ENCODE results near the gene OAF.

The OAF gene

DNA sequence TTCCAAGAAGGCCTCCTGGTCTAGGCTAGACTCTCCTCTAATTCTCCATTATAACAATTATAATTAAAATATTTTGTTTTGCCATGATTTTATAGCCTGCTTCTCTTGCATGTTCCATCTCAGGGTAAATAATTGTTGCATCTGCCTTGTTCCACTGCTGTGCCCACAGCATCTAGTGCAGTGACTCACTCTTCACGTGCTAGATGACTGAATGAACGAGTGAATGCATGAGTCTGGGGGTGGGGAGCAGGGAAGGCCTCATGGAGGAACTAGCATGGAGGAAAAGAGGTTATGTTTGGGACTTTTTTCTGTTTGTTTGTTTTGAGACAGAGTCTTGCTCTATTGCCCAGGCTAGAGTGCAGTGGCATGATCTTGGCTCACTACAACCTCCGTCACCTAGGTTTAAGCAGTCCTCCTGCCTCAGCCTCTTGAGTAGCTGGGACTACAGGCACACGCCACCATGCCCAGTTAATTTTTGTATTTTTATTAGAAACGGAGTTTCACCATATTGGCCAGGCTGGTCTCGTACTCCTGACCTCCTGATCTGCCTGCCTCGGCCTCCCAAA lies 5.2 kb upstream of the OAF start:
- DNase-seq: no peak

DNA sequence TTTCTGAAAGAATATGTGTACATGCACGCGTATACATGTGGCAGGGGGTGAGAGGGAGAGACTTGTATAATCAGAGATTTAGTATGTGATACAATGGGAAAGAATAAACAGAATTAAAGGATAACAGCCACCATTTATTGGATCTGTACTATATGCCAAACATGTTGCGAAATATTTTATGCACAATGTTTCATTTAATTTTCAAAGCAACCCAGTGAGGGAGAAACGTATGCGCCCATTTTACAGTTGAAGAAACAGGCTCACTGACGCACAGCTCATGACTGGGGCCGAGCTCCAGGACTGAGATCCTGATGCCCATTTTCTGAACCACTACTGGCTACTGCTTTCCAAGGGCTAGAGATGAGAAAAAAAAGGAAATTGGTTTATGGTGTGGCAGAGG lies 3.3 kb upstream of the OAF start:
- DNase-seq: no peak

DNA sequence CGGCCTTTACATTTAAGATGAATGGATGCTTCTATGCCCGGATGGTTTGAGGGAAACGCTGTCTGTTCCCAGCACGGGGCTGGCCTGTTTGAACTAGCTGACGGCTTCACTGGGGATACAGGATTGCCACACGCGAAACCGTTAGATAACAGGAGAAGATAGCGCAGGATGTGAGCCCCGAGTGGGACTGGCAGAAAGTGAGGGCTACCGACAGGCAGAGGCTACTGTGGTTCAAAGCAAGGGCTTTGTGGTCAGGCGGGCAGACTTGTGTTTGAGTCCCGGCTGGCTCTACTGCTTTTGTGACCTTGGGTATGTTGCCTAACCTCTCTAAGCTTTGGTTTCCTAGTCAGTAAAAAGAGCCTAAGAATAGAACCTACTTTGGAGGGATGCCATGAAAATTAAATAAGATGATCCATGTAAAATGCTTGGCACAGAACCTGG lies 2.8 kb upstream of the OAF start:
- no peak for DNase-seq

DNA sequence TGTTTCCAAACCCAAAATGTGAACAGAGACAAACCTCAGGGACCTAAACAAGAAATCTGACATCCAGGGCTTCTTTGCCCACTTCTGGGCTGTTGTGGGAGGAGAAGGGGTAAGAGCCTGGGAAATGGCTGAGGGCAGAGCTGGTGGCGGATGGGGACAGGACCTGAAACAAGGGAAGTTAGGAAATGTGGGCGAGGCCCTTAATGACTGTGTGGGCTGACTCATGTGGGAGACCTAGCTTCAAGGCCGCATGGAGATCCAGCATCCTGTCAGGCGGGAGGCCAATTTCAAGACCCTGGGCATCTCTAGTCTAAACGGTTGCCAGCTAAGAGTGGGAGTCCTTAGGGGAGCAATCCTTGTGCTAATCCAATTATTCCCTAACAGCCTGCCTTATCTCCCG lies 2.1 kb upstream of the OAF start:
- DNase-seq: no peak

DNA sequence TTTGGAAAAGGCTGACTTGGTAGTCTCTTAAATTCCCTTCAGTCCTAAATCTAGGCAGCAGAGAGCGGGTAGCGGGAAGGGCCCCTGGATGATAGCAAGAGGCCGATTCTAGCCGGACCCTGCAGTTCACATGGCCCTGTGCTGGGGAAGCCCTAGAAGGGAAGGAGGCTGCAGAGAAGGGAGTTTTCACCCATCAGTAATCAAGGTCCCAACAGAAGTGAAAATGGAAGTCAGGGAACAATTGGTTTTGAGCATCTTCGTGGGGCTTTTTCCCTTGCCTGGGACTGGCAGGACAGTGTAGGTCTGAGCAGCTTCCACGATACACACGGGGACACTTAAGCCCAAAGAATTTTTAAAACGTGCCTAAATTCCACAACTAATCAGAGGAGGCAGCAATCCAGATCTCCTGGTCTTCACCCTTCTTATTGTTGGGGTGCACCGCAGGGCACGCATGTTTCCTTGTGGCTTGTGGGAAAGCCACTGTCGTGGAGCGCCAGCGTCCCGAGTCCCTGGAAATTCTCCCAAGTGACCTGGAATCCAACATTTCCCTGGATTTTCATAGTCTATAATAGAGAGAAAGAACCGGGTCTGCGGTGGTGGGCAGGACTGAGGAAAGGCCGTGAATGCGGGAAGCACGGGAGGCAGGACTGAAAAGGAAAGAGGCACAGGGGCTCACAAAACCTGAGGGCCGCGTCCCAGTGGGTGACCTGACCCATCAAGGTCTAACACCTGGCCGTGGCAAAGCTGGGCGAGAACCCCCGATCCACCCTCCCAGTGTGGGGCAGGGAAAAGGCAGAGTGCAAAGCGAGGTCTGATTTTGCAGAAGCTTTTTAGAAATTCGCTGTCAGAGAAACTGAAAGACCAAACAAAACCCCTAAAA lies 846 bp upstream of the OAF start:
- DNase-seq: no peak

DNA sequence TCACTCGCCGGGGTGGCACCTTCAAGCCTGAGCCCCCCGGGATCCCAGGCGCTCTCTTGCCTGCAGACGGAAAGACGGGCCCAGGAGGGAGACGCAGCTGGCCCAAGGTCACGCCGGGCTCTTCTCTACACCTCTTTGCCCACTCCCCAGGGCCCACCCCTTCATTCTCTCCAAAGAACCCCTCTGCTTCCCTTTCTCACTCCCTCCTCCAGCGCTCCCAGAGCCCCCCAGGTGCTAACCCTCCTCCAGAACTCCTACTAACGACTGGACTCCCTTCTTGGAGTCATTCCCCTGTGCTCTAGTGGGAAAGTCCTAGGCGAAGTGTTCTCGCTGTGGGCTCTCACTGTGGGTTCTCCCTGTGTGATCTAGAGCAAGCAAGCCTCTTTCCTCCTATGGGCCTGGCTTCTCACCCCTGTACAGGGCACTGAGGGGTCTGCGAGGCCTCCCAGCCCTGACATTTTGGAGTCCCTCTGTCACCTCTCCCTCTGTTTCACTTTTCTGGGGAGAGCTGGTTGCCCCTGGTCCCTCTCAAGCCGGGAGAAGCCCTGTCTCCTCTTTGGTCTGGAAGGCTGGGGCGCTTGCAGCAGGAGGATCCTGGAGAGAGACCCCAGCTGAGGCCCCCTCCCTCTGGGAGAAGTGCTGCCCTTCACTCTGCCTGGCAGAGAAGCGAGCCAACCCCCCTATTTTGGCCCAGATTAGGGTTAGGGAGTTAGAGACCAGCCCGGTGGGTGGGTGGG lies 858 bp downstream of the OAF start:
- DNase-seq: no peak

DNA sequence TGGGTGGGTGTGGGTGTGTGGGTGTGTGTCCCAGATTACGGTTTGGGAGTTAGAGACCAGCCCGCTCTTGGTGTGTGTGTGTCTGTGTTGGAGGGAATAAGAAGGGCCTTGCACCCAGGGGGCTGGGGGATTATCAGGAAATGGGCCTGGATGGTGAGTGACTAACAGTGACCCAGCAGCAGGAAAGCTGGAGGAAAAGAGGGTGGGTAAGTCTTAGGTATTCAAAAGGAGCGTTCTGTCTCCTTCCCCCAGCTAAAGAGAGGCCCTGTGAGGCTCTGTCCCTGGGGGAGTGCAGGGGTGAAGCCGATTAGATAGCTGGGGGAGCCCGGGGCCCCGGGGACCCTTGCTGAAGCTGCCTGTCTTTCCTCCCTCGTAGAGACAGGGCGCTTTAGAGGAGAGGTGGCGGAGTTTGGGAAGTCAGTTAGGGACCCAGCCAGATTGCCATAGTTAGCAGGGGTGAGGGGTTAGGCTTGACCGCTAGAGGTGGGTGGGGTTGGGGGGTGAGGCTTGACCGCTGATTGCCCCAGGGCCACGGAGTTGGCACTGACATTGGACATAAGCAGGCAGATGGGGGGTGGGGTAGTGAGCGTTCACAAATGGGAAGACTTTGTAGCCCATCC lies 1.5 kb downstream of the OAF start:
- no peak for DNase-seq

DNA sequence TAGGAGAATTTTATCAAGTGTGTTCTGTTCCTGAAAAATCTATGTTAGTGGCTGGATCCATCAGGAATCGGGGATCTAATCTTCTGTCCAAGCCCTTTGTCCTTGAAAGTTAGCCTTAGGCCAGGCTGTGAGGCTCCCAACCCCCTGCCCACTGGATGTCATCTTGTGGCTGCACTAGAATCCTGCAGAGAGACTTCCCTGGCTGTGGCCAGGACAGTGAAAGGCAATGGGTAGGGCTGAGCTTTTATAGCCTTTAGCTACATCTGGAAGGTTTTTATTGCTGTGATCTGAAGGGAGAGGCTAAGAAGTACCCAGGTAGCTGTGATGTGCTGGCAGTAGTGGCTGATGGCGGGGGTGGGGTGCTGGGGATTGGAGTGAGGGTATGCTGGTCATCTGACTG lies 2.1 kb downstream of the OAF start:
- DNase-seq: no peak

DNA sequence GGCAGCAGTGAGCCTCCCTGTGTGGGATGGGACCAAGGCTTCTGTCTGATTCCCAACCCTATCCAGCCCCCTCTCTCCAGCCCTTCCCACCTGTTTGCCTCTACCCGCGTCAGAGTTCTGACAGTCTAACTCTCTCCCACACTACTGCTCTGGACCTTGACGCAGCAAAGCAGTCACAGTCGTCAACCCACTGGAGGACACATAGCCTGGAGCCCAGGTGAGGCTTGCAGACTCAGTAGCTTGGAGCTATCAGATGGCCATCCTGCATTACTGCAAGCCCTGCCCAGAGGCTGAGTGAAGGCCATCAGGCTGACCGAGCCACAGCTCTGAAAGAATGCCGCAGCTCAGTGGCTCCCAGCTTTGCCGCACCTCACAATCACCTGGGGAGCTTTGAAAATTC lies 3.7 kb downstream of the OAF start:
- no peak for DNase-seq

DNA sequence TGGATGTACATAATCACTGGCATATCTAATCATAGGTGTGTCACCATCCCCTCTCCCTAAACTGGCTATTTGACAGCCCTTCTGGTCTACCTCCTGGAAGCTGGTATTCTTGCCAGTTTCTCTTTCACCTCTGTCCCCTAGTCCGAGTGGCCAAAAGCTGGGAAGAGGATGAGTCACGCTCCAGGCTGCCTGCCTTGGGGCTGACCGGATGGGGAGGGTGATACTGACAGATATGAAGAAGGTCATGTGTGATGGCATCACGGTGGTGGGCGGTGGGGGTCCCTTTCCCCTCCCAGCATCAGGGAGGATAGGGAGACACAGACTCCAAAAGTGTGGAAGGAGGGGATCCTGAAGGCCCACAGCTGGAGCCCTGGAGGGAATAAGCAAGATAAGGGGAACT lies 4.8 kb downstream of the OAF start:
- DNase-seq: no peak

DNA sequence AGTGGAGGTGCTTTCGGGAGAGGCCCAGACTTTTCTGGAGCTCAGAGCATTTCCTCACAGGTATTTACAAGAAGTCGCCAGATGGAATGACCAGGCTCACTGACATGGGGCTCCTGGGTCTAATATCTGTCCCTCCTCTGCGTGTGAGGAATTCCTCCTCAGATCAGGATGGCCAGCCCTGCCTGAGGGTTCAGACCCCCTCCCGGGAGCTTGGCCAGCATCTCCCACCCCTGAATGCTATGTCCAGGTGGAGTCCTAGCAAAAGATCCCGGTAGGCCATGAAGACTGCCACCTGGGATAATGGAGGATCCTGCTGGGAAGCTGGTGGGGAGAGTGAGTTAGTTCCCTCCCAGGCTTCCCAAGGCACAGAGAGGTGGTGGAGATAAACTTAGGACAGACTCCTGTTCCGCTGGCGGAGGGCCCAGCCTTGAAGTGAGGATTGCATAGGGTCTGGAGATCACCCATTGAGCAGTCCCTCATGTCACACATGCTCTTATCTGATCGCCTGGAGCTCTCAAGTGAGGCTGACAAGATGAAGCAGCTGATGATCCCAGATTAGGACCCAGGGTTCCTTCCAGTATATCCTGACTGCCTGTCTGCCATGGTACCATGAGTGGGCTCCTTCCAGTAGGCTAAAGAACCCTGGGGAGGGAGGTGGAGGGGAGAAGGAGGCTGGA lies 5.7 kb downstream of the OAF start:
- DNase-seq: no peak

DNA sequence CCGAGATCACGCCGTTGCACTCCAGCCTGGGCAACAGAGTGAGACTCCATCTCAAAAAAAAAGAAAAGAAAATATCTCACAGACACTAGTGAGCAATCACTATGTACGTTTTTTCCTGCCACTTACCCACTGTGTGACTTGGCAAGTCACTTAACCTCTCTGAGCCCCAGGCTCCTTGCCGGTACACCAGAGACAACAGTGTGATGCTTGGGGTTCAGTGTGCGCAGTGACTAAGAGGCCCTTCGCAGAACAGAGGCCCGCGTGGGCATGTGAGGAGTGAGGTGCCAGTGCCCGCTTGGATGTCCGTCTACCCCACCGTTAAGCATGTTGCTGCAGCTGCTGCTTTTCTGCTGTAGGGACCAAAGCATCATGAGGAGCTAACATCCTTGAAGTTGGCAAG lies 6.7 kb downstream of the OAF start:
- DNase-seq: no peak

DNA sequence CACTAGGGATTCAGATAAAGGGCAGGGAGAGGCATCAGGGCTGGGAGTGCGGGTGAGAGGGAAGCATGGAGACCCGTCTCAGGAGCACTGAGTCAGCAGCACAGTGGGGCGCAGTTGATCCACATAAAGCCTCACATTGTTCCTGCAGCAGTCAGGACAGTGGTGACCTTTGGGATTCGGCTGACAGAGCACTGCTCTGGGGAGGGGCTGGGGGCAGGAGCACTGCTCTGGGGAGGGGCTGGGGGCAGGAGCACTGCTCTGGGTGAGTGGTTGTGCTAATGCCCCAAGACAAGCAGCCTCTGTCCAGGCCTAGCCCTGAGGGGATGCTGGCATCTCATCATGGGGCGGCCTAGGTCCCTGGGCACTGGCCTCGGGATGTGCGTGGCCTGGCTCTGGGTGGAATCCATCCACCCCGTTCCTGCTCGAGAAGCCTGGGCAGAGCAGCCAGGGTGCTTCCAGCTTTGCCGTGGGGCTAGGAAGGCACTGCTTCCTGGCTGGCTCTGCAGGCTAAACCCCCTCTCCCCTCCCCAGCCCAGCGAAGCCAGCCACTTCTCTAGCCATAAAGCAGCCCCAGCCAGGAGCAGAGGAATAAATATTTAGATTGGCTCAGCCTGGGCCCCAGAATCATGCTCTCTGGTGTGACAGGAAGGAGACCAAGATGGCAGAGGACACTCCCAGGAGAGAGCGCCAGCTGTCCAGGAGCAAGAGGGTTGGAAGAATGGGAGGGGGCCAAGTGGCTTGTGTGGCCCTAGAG lies 7.3 kb downstream of the OAF start:
- no peak for DNase-seq

DNA sequence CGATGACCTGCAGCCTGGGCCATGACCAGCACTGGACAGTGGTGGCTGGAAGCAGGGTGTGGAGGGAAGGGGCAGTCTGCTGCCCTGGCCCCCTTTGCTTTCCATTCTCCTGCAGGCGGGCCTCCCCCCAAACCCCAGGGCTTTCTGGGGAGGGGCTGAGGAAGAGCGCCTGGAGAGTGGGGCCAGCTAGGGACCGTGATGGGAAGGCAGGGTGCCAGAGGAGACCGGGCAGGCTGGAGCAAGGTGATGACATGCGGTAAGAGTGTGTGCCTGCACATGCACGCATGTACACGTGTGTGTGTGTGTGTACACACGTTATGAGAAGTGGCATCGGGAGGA lies 7.8 kb downstream of the OAF start:
- DNase-seq: no peak

DNA sequence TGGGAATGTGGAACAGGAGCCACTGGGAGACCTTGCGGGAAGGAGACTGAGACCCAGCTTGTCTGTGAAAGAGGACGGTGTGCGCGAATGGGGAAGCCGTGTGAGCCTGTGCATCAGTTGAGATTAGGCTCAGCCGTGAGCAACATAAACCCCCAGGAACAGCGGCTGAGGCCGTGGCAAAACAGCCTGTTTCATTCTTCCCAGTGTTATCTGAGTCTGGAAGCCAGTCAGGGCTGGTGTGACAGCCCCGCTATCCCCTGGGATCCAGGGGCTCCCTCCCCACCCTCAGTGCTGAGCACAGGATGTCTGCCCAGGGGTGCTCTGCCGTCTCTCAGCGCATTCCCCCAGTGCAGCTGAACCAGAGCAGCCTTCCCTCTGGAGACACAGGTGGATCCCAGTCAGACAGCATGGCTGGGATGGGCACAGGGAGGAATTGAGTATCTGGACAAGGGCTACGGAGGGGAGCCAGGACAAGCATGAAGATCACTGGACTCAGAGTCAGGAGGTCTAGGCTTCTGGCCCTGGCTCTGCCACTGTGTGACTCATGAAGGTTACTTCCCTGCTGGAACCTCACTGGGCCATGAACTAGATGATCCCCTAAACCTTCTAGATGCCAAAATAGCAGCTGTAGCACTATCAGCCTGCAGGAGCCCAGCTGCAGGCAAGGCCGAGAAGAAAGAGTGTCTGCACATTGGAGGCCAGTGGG lies 8.6 kb downstream of the OAF start:
- DNase-seq: no peak

DNA sequence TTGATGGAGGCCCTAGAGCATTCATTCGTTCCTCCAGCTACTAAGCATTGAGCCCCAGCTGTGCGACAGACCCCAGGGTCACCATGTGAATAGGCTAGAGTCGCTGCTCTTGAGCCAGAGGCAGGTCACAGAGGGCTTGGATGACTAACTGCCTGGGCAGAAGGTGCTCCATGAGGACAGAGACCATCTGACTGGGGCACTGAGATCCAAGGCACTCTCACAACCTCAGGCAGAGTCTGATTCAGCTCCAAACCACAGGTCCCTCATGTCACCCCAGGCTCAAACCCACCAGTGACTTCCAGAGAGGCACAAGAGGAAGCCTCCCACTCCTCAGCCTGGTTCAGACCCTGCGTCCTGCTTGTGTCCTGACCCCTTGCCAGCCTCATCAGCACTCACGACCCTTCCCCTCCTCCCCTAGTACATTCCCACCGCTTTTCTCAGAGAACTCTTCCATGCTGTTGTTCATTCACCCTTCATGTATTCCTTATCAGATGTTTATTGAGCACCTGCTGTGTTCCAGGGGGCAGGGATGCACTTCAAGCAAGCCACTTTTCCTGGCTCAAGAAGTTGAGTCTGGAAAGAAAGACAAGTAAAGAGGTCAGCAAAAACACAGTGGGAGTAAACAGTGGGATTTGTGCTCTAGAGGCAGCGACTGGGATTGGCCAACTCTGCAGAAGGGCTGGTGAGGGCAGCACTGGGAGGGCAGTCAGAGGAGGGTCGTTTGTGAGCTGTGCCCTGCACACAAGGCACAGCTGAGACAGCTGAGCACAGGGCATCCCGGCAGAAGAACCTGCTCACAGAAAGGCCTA lies 9.3 kb downstream of the OAF start:
- DNase-seq: no peak

DNA sequence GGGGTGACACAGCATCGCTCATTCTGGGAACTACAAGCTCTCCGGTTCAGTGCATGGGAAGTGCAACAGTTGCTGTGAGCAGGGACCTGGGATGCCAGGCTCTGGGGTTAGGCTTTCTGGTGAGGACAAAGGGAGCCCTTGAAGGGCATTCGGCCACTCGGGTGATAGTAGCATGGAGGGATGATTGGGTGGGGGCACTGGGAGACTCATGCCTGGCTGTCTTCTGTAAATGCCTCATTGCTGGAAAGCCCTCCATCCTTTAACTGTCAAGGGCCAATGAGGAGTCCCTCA lies 9.9 kb downstream of the OAF start:
- DNase-seq: no peak

DNA sequence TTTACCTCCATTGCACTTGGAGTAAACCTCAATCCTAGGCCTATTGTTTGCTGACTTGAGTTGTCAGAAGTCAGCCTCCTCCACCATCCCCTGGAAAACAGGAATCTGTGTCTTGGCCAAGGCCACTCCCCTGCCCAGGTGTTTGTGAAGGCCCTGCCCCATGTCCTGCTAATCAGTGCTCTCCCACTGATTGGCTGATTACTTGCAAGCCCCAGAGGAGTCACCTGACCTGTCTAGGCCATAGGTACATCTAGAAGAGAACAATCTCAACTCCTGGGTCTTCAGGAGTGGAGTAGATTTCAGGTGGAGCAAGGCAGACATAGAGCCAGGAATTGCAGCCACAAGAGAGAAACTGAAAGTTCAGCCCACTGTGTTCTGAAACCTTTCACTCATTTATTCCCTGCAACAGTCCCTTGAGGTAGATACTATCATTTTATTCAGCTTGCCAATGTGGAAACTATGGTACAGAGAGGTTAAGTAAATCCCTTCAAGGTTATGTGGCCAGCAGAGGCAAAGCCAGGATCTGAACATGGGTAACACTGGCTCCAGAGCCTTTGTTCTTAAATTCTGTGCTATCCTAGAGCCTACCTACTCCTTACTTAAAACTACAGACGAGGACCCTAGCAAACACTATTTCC lies 10.4 kb downstream of the OAF start:
- no peak for DNase-seq

DNA sequence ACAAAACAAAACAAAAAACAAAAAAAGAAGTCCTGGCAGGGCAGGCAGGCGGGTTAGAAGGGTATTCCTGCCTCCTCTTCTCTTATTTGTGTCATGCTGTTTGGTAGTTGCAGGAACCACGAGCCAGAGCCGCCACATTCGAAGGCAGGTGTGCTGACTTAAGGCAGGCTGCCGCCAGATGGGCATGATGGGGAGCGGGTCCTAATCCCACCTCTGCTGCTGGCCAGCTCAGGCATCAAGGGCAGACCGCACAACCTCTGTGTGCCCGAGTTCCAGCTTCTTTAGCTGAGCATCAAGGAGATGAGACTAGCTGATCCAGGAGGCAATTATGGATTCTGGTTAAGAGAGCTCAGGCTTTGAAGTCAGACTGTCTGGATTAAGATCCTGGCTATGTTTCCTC lies 12.1 kb downstream of the OAF start:
- DNase-seq: no peak

DNA sequence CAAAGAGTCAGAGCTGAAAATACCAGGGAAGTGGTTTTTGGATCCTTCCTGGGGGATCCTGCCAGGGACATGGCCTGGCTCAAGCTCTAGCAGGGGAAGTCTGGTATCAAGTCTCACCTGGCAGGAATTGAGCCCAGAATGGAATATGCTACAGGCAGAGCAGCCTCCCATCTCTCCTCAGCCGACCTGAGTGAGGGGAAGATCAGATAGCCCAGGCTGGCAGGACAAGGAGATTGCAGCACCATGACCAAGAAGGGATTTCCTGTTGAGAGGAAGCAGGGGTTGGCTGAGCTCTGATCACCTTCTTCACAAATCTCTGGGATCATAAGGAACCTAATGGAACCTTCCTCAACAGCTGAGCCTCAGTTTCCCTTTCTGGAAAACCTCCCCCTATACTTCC lies 13.0 kb downstream of the OAF start:
- no peak for DNase-seq

DNA sequence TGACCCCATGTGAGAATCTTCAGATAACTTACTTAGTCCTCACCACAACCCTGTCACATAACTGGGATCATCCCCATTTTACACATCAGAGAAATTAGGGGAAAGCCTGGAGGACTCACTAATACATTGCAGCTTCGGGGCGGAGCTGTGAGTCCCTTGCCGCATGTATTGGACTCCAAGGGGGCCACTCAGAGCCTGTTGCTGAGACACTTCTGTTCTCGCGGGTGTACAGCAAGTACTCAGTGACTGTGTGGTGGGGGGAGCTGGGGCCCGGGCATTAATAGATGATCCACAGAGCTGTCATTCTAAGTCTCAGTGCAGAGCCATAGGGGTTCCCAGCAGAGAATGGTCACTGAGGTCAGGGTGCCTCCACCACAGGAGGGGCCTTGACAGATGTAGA lies 13.5 kb downstream of the OAF start:
- no peak for DNase-seq

All from activated gamma-delta T cell (primary cell).